Left ventricle myocardium superior (tissue), 1 donor: ENCODE data around the gene HS3ST3B1. TPM values are rescaled to one million over a fixed set of nuclear protein-coding genes. Genes with fewer than 3 reads are reported as not detected.

Experiments used
- ATAC-seq: fragments of 200-7000 bp; cut with Tn5 transposase; one replicate; pipeline ENCODE4 v1.9.1; 2020; ENCODE audit warnings: mild to moderate bottlenecking, moderate library complexity
- DNase-seq: peaks from one replicate; pipeline ENCODE4 v3.0.0-alpha.2; 2020
- intact Hi-C: fragments of 100-400 bp; cut with micrococcal nuclease; formaldehyde crosslinking; loops from one replicate; pipeline ENCODE4 v1.11.0; 2022
- total RNA-seq: library from RNA; stranded (reverse); fragmentation: NEBNext Ultra II Directional; extraction: Animal tissue kit (Norgen Biotek cat#: 25700); gene quantifications from one replicate; pipeline ENCODE4 v1.2.1, GENCODE V29; 2021
- donor health status: DM: no; HTN: yes; CAD: no; lungs with severe emphysema.

HS3ST3B1 gene
- total RNA-seq, 1 donor from 2014 or later, result 1.7 TPM

DNA sequence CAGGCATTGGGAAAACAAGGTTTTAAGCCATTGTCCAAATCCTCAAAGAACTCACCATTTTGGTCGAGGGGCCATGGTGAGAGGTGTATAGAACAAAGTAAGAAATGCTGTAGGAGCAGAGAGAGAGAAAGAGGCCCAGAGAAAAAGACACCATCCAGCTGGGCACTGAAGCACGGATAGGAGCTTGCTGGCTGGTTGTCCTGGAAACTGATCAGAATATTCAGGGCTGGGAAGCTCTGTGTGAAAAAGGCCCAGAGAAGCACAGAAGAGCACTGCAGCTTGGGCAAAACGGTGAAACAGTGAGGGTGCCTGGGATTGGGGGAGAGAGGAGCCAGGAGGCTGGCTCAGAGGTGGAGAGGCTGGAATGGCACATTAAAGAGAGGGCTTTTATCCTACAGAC, 16.5 kb downstream of the HS3ST3B1 start:
- no peak for DNase-seq
- intact Hi-C loops, result no loop called here
- ATAC-seq, result no peak

DNA sequence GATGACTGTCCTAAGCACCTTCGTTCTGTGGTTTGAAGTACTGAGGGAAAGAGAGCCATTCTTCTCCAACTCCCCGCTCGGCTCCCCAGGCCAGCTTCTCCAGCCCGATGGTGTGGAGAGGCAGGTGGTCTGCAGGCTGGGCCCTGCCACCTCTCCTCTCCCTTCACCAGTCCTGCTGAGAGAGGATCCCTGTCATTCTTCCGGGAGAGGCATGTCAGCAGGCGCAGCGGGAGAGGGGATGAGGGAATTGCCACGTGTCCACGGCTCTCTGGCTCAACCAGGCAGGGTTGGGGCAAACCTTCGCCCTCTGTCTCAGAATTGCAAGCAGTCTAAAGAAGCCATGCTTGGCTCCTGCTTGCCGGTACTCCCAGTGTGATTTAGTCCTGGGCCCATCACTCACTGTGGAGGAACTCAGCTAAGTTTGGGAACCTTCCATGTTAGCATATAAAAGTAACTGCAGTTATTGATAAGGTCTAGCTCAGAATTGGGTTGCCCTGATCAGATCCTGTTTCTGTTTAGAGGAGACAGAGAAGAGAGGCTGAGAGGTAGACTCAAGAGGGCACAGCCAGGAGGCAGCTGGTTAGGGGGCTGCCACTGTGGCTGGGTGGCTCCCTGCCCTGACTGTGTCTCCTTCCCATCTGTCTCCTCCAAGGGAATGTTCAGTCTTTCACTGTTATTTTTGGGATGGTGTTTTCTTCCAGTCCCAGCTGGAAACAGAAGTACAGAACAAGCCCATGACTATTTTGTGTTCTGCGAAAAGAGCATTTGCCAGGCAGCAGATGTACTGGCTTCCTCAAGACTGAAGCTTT, 17.4 kb downstream of the HS3ST3B1 start:
- intact Hi-C loops, result no loop called here
- DNase-seq (no peak), ATAC-seq (no peak)

DNA sequence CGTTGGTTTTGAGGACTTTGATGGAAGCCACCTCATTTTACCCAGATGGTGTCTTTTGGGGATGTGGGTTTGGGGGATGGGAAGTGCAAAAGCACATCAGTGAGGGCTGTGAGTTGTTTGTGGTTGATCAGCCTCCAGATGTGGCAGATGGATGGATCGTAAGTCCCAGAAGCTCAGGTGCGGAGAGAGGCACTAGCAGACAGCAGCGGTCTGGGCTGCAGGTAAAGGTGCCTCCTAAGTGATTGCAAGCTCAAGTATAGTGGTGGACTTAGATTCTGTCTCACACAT, 18.0 kb downstream of the HS3ST3B1 start:
- DNase-seq (no peak), ATAC-seq (no peak)
- intact Hi-C loops, result no loop called here

DNA sequence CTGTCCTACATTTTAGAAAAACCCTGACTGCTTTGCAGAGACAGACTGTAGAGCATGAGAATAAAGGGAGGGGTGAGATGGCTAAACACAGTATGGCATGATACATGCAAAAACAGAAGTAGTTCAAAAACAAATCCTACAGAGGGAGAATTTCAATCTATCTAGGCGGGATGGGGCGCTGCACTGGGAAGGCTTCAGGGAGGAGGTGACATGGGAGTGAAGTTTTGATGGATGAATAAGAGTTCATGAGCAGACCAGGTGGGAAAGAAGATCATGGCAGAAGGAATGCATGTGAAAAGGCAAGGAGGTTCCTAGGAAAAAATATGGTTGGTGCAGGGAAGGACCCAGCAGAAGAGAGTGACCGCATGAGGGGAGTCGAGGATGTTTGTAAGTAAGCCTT, 19.2 kb downstream of the HS3ST3B1 start:
- intact Hi-C loops, result no loop called here
- no peak for ATAC-seq
- DNase-seq, result no peak

DNA sequence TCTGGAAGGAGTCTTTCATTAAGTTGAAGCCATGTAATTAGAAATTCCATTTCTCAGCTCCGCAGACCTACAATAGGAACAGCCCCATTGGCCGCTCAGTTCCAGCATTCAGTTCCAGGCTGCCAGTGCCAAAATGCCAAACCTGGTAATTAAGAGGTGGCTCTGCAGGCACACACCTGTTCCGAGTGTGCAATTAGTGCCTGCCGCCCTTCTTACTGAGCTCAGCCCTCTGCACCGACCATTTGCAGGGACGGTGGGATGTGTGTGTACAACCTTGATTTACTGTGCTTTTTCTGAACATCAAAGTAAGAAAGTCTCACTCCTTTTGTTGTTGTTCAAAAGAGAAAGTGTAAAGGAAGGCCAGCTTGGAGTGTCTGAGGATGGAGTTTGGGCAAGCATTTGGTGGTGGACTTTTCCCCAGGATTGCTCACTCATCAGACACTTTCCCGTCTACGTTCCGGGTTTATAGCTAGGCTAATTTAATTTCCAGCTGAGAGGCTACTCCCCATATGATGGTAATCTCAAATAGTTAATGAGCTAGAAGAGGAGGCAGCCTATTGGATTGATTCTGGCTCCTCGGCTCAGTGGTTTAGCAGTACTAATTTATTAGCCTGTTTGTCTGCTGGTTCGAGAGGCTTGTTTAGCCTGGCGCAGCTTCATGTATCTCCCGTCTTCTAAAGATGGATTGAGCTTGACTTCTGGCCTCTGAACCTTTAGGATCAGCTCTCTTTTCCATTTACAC, 20.0 kb downstream of the HS3ST3B1 start:
- ATAC-seq (no peak), DNase-seq (no peak)
- intact Hi-C loops, result no loop called here

DNA sequence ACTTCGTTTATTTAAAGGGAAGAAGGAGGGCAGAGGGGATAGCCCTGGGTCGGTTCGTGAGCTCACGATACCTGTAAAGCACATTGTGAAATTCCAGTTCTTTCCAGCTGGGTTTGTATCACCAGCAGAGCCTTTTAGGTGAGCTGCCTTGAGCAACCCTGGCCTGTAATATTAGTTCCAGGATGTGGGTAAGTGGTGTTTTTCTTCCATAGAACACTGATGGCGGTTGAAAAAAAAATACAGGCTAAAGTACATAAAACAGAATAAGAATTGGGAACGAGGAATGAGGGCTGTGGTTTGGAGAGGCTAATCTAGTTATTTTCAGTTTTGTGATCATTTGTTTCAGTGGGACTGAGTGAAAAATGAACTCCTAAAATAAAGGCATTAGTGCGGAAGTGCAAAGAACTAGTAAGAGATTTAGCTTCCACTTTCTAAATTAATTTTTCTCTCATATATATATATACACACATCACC, 20.6 kb downstream of the HS3ST3B1 start:
- DNase-seq (no peak), ATAC-seq (no peak)
- intact Hi-C loops, result no loop called here

DNA sequence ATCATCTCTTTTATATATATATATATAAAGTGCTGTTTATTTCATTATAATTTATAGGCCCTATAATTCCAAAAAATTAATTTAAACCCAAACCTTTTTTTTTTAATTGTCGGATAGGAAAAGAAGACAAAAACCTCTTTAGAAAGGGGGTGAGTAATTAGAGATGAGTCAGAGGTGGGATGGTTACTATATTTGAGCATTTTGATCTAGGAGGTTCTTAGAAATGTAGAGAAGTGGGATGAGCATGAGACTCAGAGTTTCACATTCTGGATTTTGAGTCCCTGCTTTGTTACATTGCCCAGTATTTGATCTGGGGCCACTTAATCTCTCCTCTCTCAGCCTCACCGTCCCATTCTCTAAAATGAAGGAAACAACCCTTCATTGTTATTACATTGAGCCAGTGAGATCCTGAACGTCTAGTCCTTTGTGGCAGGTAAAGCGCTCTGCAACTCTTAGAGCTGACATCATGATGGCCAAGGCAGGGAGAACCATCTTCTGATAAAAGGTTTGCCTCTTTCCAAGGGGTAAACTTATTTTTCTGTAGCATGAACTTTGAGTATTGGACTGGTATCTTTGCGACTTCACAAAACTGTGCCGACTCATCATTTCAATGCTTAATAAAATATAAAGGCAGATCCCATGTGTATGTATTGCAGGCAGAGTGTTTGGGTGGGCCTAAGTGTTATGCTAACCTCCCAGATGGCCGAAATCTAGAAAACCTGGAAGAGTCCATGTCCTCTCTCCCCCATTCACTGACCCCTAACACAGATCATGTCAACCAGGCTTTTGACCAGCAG, 21.3 kb downstream of the HS3ST3B1 start:
- ATAC-seq (no peak), DNase-seq (no peak)
- intact Hi-C loops, result no loop called here

DNA sequence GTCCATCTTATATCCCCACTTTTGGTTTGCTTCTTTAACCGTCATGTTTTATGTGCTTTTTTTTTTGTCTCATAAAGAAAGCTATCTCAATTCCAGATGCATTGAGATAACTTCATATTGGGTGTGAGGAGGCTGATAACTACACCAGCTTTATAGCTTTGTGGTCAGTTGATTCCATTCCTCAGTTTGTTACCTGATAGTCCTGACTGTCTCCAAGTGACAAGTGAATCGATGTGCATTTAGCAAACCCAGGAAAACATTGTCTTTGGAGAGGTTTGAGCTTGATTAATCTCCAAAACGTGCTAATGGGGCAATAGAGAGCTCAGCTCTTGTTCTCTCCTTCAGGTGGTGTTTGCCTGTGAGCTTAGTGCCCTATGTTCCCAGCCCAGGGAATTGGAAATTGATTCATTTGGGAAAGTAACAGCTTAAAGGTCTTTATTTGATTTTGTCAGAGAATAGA, 22.7 kb downstream of the HS3ST3B1 start:
- no peak for DNase-seq
- no peak for ATAC-seq
- intact Hi-C loops, result no loop called here

DNA sequence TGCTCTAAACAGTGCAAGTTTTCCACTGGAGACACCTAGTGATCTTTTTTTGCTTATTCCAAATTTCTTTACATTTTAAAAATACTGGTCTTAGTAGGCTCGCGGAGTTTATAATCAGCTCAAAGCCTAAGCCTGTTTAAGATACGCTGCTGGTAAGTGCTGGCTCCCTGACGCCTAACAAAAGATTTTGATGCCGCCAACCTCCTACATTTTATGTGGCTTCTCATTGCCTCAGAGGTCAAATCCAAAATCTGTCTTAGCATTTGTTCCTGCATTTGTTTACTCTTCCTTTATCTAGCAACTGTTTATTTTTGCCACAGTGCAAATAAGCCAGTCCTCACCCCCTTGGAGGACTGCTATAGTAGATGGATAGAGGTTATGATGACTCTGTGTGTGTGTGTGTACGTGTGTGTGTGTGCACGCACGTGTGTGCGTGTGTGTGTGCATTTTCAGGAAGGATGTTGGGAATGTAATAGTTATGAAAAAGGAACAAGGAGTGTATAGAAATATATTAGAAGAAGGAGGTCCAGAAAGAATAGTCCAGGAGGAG, 24.8 kb downstream of the HS3ST3B1 start:
- intact Hi-C loops, result no loop called here
- DNase-seq (no peak), ATAC-seq (no peak)

DNA sequence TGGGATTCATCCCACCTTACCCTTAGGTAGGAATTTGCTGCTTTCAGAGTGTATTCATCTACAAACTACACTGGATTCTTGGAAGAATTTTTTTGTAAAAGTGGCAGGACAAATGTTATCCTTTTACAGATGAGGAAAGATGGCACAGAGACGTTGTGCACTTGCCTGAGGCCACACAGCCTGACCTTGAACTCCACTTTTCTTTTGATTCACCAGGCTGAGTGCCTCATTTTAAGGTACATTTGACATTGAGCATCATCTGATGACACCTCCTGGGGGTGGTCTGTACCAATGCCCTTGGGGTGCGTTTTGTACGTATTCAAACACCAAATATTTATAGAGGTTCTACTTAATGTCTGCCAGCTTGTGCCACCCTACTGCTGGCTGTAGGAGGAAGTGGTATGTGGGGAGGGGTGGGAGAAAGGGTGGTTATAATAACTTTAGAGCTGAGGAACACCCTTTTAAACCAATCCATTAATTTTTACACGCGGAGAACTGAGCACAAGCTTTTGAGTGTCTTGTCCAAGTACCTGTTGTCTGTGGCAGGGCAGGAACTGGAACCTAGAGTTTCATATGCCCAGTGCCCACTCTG, 29.1 kb downstream of the HS3ST3B1 start:
- ATAC-seq, result no peak
- no peak for DNase-seq
- intact Hi-C loops, result no loop called here

DNA sequence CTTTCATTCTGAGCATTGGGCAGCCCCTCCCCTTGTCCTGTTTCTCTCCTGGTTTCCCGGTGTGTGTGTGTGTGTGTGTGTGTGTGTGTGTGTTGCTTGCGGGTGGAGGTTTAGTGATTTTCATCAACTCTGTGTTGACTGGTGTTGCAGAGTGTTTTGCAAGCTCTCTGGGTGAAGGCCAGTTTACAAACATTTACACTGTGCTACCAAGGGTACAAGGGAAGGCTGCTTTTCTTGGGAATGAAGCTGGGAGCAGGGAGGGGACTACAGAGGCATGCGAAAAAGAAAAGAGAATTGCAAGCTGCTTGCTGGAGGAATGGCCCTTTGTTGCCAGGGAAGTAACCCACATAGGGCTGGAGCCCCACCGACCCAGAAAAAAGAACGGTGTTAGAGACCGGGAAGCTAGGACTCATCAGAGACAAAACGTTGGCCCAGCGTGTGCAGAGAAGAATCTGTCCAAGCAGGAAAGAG, 29.6 kb downstream of the HS3ST3B1 start:
- intact Hi-C loops, result no loop called here
- DNase-seq (no peak), ATAC-seq (peak; percentile 35)

DNA sequence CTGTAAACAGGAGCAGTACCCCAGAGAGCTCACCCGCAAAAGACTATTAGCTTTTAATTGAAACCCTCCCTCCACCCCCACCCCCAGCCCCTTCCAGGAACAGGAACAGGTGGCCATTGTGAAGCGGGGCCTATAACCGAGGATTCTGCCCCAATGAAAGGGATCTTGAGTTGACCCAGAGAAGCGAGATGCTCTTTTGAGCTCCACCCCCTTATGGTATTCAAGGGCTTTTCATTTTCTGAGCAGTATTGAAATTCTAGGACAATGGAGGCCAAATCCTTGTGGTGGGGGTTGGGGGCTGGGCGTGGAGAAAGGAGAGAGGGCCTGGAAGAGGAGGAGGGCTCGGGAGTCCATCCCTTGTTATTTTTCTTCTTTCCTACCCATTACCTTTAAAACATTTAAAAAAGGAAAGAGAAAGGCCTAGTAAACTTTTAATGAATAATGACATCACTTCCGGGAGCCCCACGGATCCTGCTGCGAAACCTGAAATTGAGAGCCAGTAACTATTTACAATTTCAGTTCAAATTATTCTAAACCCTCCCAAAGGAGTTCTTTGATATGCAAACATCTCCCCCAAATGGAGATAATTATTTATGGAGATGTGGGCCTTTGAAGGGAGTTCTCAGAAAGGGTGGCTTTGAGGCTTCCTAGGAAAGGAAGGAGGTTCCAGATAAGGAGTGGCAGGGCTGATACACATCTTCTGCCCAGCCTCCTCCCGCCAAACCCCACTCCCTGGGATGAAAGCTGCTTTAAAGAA, 30.5 kb downstream of the HS3ST3B1 start:
- ATAC-seq (no peak), DNase-seq (no peak)
- intact Hi-C loops, result no loop called here

DNA sequence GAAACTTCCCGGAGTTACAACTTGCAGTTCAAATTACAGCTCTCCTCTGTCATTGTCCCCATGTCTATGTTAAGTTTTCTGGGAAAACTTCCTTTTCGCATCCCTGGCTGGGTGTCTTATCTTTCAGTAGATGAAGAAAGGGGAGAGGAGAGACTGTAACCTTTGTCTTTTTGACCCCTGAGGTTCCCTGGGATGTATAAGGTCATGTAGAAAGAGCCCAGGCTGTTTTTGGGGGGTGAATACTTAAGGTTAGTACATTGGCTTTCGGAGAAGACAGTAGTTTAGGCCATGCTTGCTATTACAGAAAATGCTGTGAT, 31.1 kb downstream of the HS3ST3B1 start:
- DNase-seq (no peak), ATAC-seq (no peak)
- intact Hi-C loops, result no loop called here

DNA sequence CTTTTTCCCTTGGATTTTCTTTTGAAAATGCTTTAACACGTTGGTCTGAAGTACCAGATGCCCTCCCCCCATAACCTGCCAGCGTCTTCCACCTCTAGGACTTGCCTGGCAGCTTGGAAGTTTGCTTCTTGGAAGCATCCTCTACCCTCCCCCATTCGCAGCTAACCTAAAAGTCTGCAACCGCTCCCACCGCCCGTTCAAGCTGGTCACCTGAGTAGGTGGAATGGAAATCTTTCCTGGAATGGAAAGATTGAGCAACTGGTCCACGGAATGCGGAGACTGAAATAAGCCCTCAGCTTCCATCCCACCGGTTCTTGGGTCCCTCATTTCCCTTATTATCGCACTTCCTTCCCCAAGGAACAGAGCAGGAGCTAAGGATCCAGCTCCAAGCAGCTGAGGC, 31.4 kb downstream of the HS3ST3B1 start:
- DNase-seq, result no peak
- intact Hi-C loops, result no loop called here
- no peak for ATAC-seq

DNA sequence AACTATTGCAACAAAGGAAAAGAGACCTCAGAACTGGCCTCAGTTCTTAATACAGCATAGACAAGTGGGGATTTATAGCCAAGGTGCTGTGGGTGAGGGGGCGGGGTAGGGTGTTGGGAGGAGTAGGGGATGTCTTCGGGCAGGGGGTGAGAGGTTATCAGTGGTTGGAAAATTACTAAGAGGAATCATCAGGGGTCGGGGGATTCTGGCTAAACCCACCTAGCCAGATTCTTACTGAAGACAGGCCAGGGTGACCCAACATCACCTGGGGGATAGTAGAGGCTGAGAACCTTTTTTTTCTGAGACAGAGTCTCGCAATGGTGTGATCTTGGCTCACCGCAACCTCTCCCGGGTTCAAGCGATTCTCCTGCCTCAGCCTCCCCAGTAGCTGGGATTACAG, 32.6 kb downstream of the HS3ST3B1 start:
- intact Hi-C loops, result no loop called here
- DNase-seq (no peak), ATAC-seq (no peak)

DNA sequence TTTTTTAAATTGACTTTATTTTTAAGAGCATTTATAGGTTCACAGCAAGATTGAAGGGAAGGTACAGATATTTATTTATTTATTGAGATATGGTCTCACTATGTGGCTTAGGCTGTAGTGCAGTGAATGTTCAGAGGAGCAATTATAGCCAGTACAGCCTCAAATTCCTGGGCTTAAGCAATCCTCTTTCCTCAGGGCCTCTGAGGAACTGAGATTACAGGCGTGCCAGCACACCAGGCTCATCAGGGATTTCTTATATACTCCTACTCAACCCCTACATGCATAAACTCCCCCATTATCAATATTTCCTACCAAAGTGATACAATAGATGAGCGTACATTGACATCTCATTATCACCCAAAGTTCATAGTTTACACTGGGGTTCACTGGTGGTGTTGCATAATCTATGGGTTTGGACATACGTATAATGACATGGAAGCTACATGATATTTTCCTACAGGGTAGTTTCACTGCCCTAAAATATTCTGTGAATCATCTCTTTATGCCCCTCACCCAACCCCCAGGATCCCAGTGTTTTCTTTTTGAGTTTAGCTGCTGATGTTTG, 33.5 kb downstream of the HS3ST3B1 start:
- DNase-seq (no peak), ATAC-seq (peak; percentile 49)
- intact Hi-C loops, result no loop called here

DNA sequence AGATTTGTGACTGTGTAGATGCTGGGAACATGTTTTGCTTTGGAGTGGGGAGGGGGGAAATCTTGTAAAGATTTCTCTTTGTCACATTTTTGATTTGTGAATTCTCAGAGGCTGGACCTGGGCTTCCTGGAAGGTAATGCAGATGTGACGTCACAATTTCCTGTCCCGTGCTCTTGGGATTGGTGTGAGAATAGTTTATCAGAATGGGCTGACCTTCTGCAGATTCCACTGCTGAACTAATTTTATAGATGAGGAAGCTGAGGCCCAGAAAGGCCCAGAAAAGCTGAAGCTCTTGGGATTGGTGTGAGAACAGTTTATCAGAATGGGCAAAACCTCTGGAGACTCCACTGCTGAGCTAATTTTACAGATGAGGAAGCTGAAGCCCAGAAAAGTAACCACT, 34.0 kb downstream of the HS3ST3B1 start:
- no peak for DNase-seq
- intact Hi-C loops, result no loop called here

DNA sequence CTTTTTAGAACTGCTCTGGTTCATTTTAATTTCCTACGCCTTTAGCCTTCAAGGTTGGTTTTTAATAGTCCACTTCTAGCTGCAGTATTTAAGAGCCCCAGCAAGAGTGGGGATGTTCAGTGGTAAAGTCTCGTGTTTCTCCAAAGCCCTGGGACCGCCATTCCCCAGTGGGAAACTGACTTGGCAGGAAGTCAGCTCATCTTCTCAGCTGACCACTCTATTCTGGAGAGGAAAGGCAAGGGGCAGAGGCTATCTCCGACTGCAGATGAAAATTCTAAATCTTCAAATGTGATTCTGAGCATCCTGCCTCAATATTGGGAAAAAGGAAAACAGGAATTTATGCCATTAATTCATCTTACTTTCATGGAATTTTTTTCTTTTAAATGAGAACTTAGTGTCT, 35.5 kb downstream of the HS3ST3B1 start:
- peak; percentile 64 for ATAC-seq
- no peak for DNase-seq
- intact Hi-C loops, result no loop called here

More for the DNA sequence above, 34.0 kb downstream of the HS3ST3B1 start:
- ATAC-seq, result peak; percentile 78
